Activated T-cell treated with anti-CD3 and anti-CD28 coated beads for 48 hours (primary cell): ENCODE measurements around the gene RFTN1.
A peak's percentile ranks its signal among the peaks of the same experiment; 100 is the strongest.

ENCODE experiments used
- DNase-seq: peaks from one replicate; pipeline ENCODE4 v3.0.0-alpha.2; 2020; ENCODE audit warnings: low read depth

Gene RFTN1

GRCh38 chr3:16513141-16514020 lies at the start of gene RFTN1:
Gene RFTN1 (minus strand): TSS chr3:16513699. CDS start chr3:16493869, 19,830 bp downstream.
- peak; percentile 52 for DNase-seq

- no peak for DNase-seq
Measured at GRCh38 chr3:16559653-16560365, 46.3 kb upstream of the RFTN1 start.

- no peak for DNase-seq
Measured at GRCh38 chr3:16554126-16554525, 40.6 kb upstream of the RFTN1 start.

GRCh38 chr3:16552757-16553156 lies 39.3 kb upstream of the RFTN1 start:
- no peak for DNase-seq

- DNase-seq = no peak
Measured at GRCh38 chr3:16551342-16551976, 38.0 kb upstream of the RFTN1 start.

- DNase-seq = peak; percentile 63
Measured at GRCh38 chr3:16550676-16551341, 37.3 kb upstream of the RFTN1 start.

- DNase-seq = no peak
Measured at GRCh38 chr3:16550305-16550675, 36.8 kb upstream of the RFTN1 start.

- no peak for DNase-seq
Measured at GRCh38 chr3:16548721-16549120, 35.2 kb upstream of the RFTN1 start.

- no peak for DNase-seq
Measured at GRCh38 chr3:16547561-16548357, 34.3 kb upstream of the RFTN1 start.

GRCh38 chr3:16546186-16547010 lies 32.9 kb upstream of the RFTN1 start:
- DNase-seq = no peak

- no peak for DNase-seq
Measured at GRCh38 chr3:16545413-16546185, 32.1 kb upstream of the RFTN1 start.

GRCh38 chr3:16543242-16543864 lies 29.9 kb upstream of the RFTN1 start:
- no peak for DNase-seq

- no peak for DNase-seq
Measured at GRCh38 chr3:16538507-16538906, 25.0 kb upstream of the RFTN1 start.

- no peak for DNase-seq
Measured at GRCh38 chr3:16536996-16537395, 23.5 kb upstream of the RFTN1 start.

GRCh38 chr3:16536344-16536663 lies 22.8 kb upstream of the RFTN1 start:
- DNase-seq = no peak

GRCh38 chr3:16534640-16535262 lies 21.3 kb upstream of the RFTN1 start:
- DNase-seq = no peak

GRCh38 chr3:16533928-16534574 lies 20.6 kb upstream of the RFTN1 start:
- no peak for DNase-seq

- DNase-seq = no peak
Measured at GRCh38 chr3:16529264-16529663, 15.8 kb upstream of the RFTN1 start.
